Esophagus squamous epithelium (tissue), 4 donors: ENCODE measurements around the gene VAPA.

Experiments used
- CTCF ChIP-seq, 6 experiments: fragments of 450-650 bp in 4 of 6; fragments of 200-600 bp in 2 of 6; sonication (generic) in 2 of 6; IDR thresholded peaks; one replicate each; pipeline ENCODE4 v1.5.1; 2016 to 2019; ENCODE audit warnings: antibody characterized with exemption in 6 of 6, mild to moderate bottlenecking in 4 of 6, moderate library complexity in 4 of 6
- POLR2A ChIP-seq, 4 donors: fragments of 450-650 bp; IDR thresholded peaks; one replicate each; pipeline ENCODE4 v1.6.1; 2017; ENCODE audit warnings: antibody characterized with exemption in 4 of 4, mild to moderate bottlenecking in 4 of 4, moderate library complexity in 3 of 4

GRCh38 chr18:9914584-9915290 lies 921 bp downstream of the VAPA start:
- TF ChIP-seq CTCF (IDR thresholded peaks at IDR 0.05) (no peak), POLR2A (IDR thresholded peaks at IDR 0.05) (peak in 1 of 4 donors; percentile 47)
